Right lobe of liver (tissue), 6 donors: ENCODE measurements around the gene FAM227B. TPM values are rescaled to one million over a fixed set of nuclear protein-coding genes. Genes with fewer than 3 reads are reported as not detected.
"Not testable (repeated sequence)": the region's sequence is repeated elsewhere in the genome, so short reads cannot be mapped to it uniquely, and the experiment has no call there.

ENCODE experiments used
- ATAC-seq, 4 donors: fragments of 200-7000 bp; cut with Tn5 transposase; one replicate each; pipeline ENCODE4 v1.9.1; 2020; ENCODE audit warnings: mild to moderate bottlenecking in 4 of 4, moderate library complexity in 4 of 4
- DNase-seq, 3 donors: peaks; one replicate each; pipeline ENCODE4 v3.0.0-alpha.2; 2020
- H3K27ac ChIP-seq, 3 donors: fragments of 200-600 bp; one replicate each; pipeline ENCODE4 v1.8.0; 2022
- H3K27me3 ChIP-seq, 2 donors: fragments of 200-600 bp; one replicate each; pipeline ENCODE4 v1.8.0; 2022
- H3K36me3 ChIP-seq, 4 donors: fragments of 200-600 bp; sonication (generic) in 1 of 4; one replicate each; pipeline versions ENCODE4 v1.5.1 to v1.8.0; 2017 to 2022; ENCODE audit warnings: control low read depth in 1 of 4
- H3K4me1 ChIP-seq, 4 donors: fragments of 200-600 bp; sonication (generic) in 1 of 4; one replicate each; pipeline versions ENCODE4 v1.5.1 to v1.8.0; 2017 to 2022; ENCODE audit warnings: control low read depth in 1 of 4
- H3K4me3 ChIP-seq, 3 donors: fragments of 200-600 bp; one replicate each; pipeline ENCODE4 v1.8.0; 2022
- H3K9me3 ChIP-seq, 4 donors: fragments of 200-600 bp; sonication (generic) in 1 of 4; one replicate each; pipeline versions ENCODE4 v1.5.1 to v1.8.0; 2017 to 2022; ENCODE audit warnings: control low read depth in 1 of 4
- CTCF ChIP-seq, 4 donors: fragments of 200-600 bp in 3 of 4; fragments of 450-650 bp in 1 of 4; IDR thresholded peaks; one replicate each; pipeline versions ENCODE4 v1.5.1 to v1.8.0; 2016 to 2022; ENCODE audit warnings: antibody characterized with exemption in 4 of 4, mild to moderate bottlenecking in 2 of 4
- POLR2A ChIP-seq: fragments of 450-650 bp; IDR thresholded peaks from one replicate; pipeline ENCODE4 v1.6.1; 2017; ENCODE audit warnings: antibody characterized with exemption, mild to moderate bottlenecking
- WGBS: methylation state at CpG from one replicate; pipeline ENCODE4 v1.1.6; 2018; ENCODE audit warnings: low coverage, low lambda C conversion rate; ENCODE audit not compliant: insufficient coverage; ENCODE audit errors: missing lambda C conversion rate; 5-methylcytosine and 5-hydroxymethylcytosine counted together
- intact Hi-C, 2 donors: fragments of 100-400 bp; cut with DNase I; formaldehyde crosslinking; loops; one replicate each; pipeline versions ENCODE4 v1.11.2 to v1.14.1; 2022
- total RNA-seq, 6 experiments: library from RNA; depleted of rRNA in 2 of 6; stranded (reverse); fragments of >200 nt in 2 of 6; fragmentation: NEBNext Ultra II Directional in 3 of 6; extraction: Animal tissue kit (Norgen Biotek cat#: 25700) in 3 of 6; gene quantifications; one replicate each; pipeline versions ENCODE4 v1.1.0 to v1.2.4, GENCODE V29; 2016 to 2023
- donor health status: DM: no; HTN: yes; CAD: no.
- donor health status: DM: no; HTN: no; CAD: no.
- donor health status: DM: no; HTN: no; CAD: no.
- donor health status: DM: no; HTN: yes; CAD: no.
- donor health status: DM: no; HTN: yes; CAD: no.

FAM227B gene
- total RNA-seq, 6 experiments from 2014 or later, result 1.3 to 3.2 (median 2.0) TPM

GRCh38 chr15:49415638-49416037 lies 205.0 kb downstream of the FAM227B start:
- ATAC-seq, result no peak
- H3K4me3 ChIP-seq, result no peak overlapping the region
- intact Hi-C loops, result no loop called here
- H3K27me3 ChIP-seq, result no peaks in the 10 kb centered on the region
- no peak overlapping the region for H3K27ac ChIP-seq
- DNase-seq, result no peak
- TF ChIP-seq POLR2A, result no peak
- TF ChIP-seq CTCF (IDR thresholded peaks at IDR 0.05), result no peak
- no peaks in the 10 kb centered on the region for H3K36me3 ChIP-seq
- no peaks in the 10 kb centered on the region for H3K4me1 ChIP-seq
- no peaks in the 10 kb centered on the region for H3K9me3 ChIP-seq
- WGBS, result 56% methylated on average over 1 of the region's 1 CpG

- no peak overlapping the region for H3K27ac ChIP-seq
- H3K36me3 ChIP-seq, result no peaks in the 10 kb centered on the region
- no peaks in the 10 kb centered on the region for H3K4me1 ChIP-seq
- no peak overlapping the region for H3K4me3 ChIP-seq
- intact Hi-C loops, result no loop called here
- H3K9me3 ChIP-seq, result no peaks in the 10 kb centered on the region
- no peak for ATAC-seq
- no peak for TF ChIP-seq CTCF (IDR thresholded peaks at IDR 0.05)
- DNase-seq, result no peak
- H3K27me3 ChIP-seq, result no peaks in the 10 kb centered on the region
These were observed 205.5 kb downstream of the FAM227B start for GRCh38 chr15:49415149-49415548.

GRCh38 chr15:49412797-49413196 lies 207.8 kb downstream of the FAM227B start:
- Histone ChIP-seq H3K9me3 (no peaks in the 10 kb centered on the region), H3K4me3 (no peak overlapping the region), H3K27me3 (no peaks in the 10 kb centered on the region), H3K27ac (no peak overlapping the region), H3K36me3 (no peaks in the 10 kb centered on the region), H3K4me1 (no peaks in the 10 kb centered on the region)
- DNase-seq, result no peak
- ATAC-seq, result no peak
- no peak for TF ChIP-seq CTCF (IDR thresholded peaks at IDR 0.05)
- no peak for TF ChIP-seq POLR2A
- intact Hi-C loops, result no loop called here

GRCh38 chr15:49410641-49411040 lies 210.0 kb downstream of the FAM227B start:
- TF ChIP-seq CTCF (IDR thresholded peaks at IDR 0.05) (no peak), POLR2A (no peak)
- Histone ChIP-seq H3K9me3 (no peaks in the 10 kb centered on the region), H3K4me1 (no peaks in the 10 kb centered on the region), H3K4me3 (no peak overlapping the region), H3K27me3 (no peaks in the 10 kb centered on the region), H3K27ac (no peak overlapping the region), H3K36me3 (no peaks in the 10 kb centered on the region)
- ATAC-seq (no peak), DNase-seq (no peak)
- intact Hi-C loops, result no loop called here

- intact Hi-C loops, result no loop called here
- Histone ChIP-seq H3K27ac (no peak overlapping the region), H3K36me3 (no peaks in the 10 kb centered on the region), H3K4me3 (no peak overlapping the region), H3K27me3 (no peaks in the 10 kb centered on the region), H3K9me3 (no peaks in the 10 kb centered on the region), H3K4me1 (no peaks in the 10 kb centered on the region)
- TF ChIP-seq CTCF (IDR thresholded peaks at IDR 0.05) (no peak), POLR2A (no peak)
- DNase-seq (peak in 1 of 3 donors; percentile 34), ATAC-seq (peak in 1 of 4 donors; percentile 22)
- WGBS, result 82% methylated on average over 3 of the region's 17 CpGs
These were observed 214.1 kb downstream of the FAM227B start for GRCh38 chr15:49406352-49407118.

GRCh38 chr15:49402515-49403296 lies 217.9 kb downstream of the FAM227B start:
- WGBS, result 51% methylated on average over 5 of the region's 5 CpGs
- intact Hi-C loops, DNase-seq, H3K4me3 ChIP-seq, ATAC-seq, H3K9me3 ChIP-seq, H3K4me1 ChIP-seq, H3K27ac ChIP-seq, H3K27me3 ChIP-seq, H3K36me3 ChIP-seq: not testable (repeated sequence)
